WTC11 (cell line): ENCODE measurements around the gene RGL1. TPM values are rescaled to one million over a fixed set of nuclear protein-coding genes. Genes with fewer than 3 reads are reported as not detected.

ENCODE experiments used
- ATAC-seq: fragments of 200-7000 bp; cut with Tn5 transposase; 2 replicates; pipeline ENCODE4 v1.10.0; 2021; ENCODE audit warnings: mild to moderate bottlenecking, moderate library complexity
- CTCF ChIA-PET: fragments of 300-600 bp; sonication (Branson Sonifier 250); formaldehyde crosslinking; loops from one replicate; lab custom pipeline; 2021; ENCODE audit warnings: antibody characterized with exemption; lab: Charles Lee
- POLR2A ChIA-PET: fragments of 350-600 bp; sonication (Branson Sonifier 250); formaldehyde crosslinking; loops from one replicate; lab custom pipeline; 2021; ENCODE audit warnings: antibody characterized with exemption; lab: Charles Lee
- DNase-seq: peaks from one replicate; pipeline ENCODE4 v3.0.0; 2021; ENCODE audit warnings: low spot score
- H3K27ac Mint-ChIP-seq: 2 replicates; pipeline ENCODE4 v1.8.0; 2021; ENCODE audit warnings: mixed read lengths
- H3K27me3 Mint-ChIP-seq: 2 replicates; pipeline ENCODE4 v1.8.0; 2021; ENCODE audit warnings: low read depth, mild to moderate bottlenecking, moderate library complexity, mixed read lengths
- H3K36me3 Mint-ChIP-seq: 2 replicates; pipeline ENCODE4 v1.8.0; 2021; ENCODE audit warnings: mixed read lengths
- H3K4me1 Mint-ChIP-seq: 2 replicates; pipeline ENCODE4 v1.8.0; 2022; ENCODE audit warnings: mixed read lengths
- H3K4me3 Mint-ChIP-seq: 2 replicates; pipeline ENCODE4 v1.8.0; 2021; ENCODE audit warnings: mild to moderate bottlenecking, moderate library complexity, mixed read lengths
- H3K9me3 Mint-ChIP-seq: 2 replicates; pipeline ENCODE4 v1.8.0; 2021; ENCODE audit warnings: mixed read lengths
- ATF3 ChIP-seq: sonication (generic); formaldehyde crosslinking; conservative IDR thresholded peaks from 2 replicates; pipeline ENCODE4 v1.8.1; 2022; ENCODE audit warnings: mild to moderate bottlenecking, missing genetic modification reagents
- ATF6 ChIP-seq: sonication (generic); formaldehyde crosslinking; IDR thresholded peaks from 2 replicates; pipeline ENCODE4 v1.8.1; 2023; ENCODE audit warnings: mild to moderate bottlenecking, missing genetic modification reagents
- E2F4 ChIP-seq: sonication (generic); formaldehyde crosslinking; IDR thresholded peaks from 2 replicates; pipeline ENCODE4 v1.8.1; 2022; ENCODE audit warnings: low read depth, mild to moderate bottlenecking, moderate library complexity, missing genetic modification reagents, borderline replicate concordance
- E2F5 ChIP-seq: sonication (generic); formaldehyde crosslinking; IDR thresholded peaks from 2 replicates; pipeline ENCODE4 v1.8.1; 2022; ENCODE audit warnings: mild to moderate bottlenecking, moderate library complexity, missing genetic modification reagents
- ESRRA ChIP-seq: sonication (generic); formaldehyde crosslinking; IDR thresholded peaks from 2 replicates; pipeline ENCODE4 v1.8.1; 2022; ENCODE audit warnings: mild to moderate bottlenecking, missing genetic modification reagents, borderline replicate concordance
- HMGA2 ChIP-seq: fragments of 250-450 bp; sonication (Bioruptor Pico); IDR thresholded peaks from 2 replicates; pipeline ENCODE4 v1.4.0; 2021; ENCODE audit warnings: mild to moderate bottlenecking, moderate library complexity
- HMGXB4 ChIP-seq: sonication (generic); formaldehyde crosslinking; IDR thresholded peaks from 2 replicates; pipeline ENCODE4 v1.8.1; 2023; ENCODE audit warnings: mild to moderate bottlenecking, moderate library complexity, missing genetic modification reagents
- IRF2 ChIP-seq: sonication (generic); formaldehyde crosslinking; IDR thresholded peaks from 2 replicates; pipeline ENCODE4 v1.8.0; 2022; ENCODE audit warnings: low read depth, missing genetic modification reagents, borderline replicate concordance
- MAX ChIP-seq: sonication (generic); formaldehyde crosslinking; IDR thresholded peaks from 2 replicates; pipeline ENCODE4 v1.8.0; 2022; ENCODE audit warnings: mild to moderate bottlenecking, missing genetic modification reagents
- MXD4 ChIP-seq: fragments of 250-450 bp; sonication (Bioruptor Pico); IDR thresholded peaks from 2 replicates; pipeline ENCODE4 v1.8.0; 2021; ENCODE audit warnings: mild to moderate bottlenecking, moderate library complexity, borderline replicate concordance
- NFYB ChIP-seq: sonication (generic); formaldehyde crosslinking; conservative IDR thresholded peaks from 2 replicates; pipeline ENCODE4 v1.8.0; 2022; ENCODE audit warnings: low read depth, missing genetic modification reagents
- PREB ChIP-seq: sonication (generic); formaldehyde crosslinking; IDR thresholded peaks from 2 replicates; pipeline ENCODE4 v1.8.1; 2022; ENCODE audit warnings: mild to moderate bottlenecking, missing genetic modification reagents, moderate library complexity, borderline replicate concordance
- PRRX2 ChIP-seq: fragments of 250-450 bp; sonication (Bioruptor Pico); IDR thresholded peaks from 2 replicates; pipeline ENCODE4 v1.8.0; 2021; ENCODE audit warnings: mild to moderate bottlenecking
- TEAD1 ChIP-seq: sonication (generic); formaldehyde crosslinking; IDR thresholded peaks from 2 replicates; pipeline ENCODE4 v1.8.0; 2022; ENCODE audit warnings: mild to moderate bottlenecking, missing genetic modification reagents
- USF2 ChIP-seq: sonication (generic); formaldehyde crosslinking; IDR thresholded peaks from 2 replicates; pipeline ENCODE4 v1.8.1; 2023; ENCODE audit warnings: mild to moderate bottlenecking, missing genetic modification reagents, moderate library complexity
- ZBTB43 ChIP-seq: sonication (generic); formaldehyde crosslinking; IDR thresholded peaks from 2 replicates; pipeline ENCODE4 v1.8.1; 2023; ENCODE audit warnings: mild to moderate bottlenecking, missing genetic modification reagents
- ZNF121 ChIP-seq: sonication (generic); formaldehyde crosslinking; IDR thresholded peaks from 2 replicates; pipeline ENCODE4 v1.8.0; 2023; ENCODE audit warnings: missing genetic modification reagents
- ZNF219 ChIP-seq: sonication (generic); formaldehyde crosslinking; IDR thresholded peaks from 2 replicates; pipeline ENCODE4 v1.8.0; 2023; ENCODE audit warnings: missing genetic modification reagents, mild to moderate bottlenecking, borderline replicate concordance
- ZNF232 ChIP-seq: sonication (generic); formaldehyde crosslinking; IDR thresholded peaks from 2 replicates; pipeline ENCODE4 v1.8.0; 2022; ENCODE audit warnings: mild to moderate bottlenecking, missing genetic modification reagents
- ZNF416 ChIP-seq: fragments of 250-450 bp; sonication (Bioruptor Pico); IDR thresholded peaks from 2 replicates; pipeline ENCODE4 v1.9.0; 2021; ENCODE audit warnings: mild to moderate bottlenecking, inconsistent platforms
- total RNA-seq: library from RNA; stranded (reverse); gene quantifications from 3 replicates; pipeline ENCODE4 v1.2.3, GENCODE V29; 2021

The RGL1 gene
- total RNA-seq, 1 experiment from 2014 or later, result 1.5 TPM

- Mint-ChIP-seq H3K36me3 (peaks cover 13% of the 10 kb centered on the region), H3K4me1 (peaks cover 5% of the 10 kb centered on the region), H3K9me3 (peaks cover 24% of the 10 kb centered on the region), H3K4me3 (no peak overlapping the region), H3K27ac (no peak overlapping the region), H3K27me3 (peaks cover 3% of the 10 kb centered on the region; the same call in 1 of the 2 replicates)
- no peak for DNase-seq
- TF ChIP-seq TEAD1 (CRISPR knock-in tag), result no peak
- ATAC-seq, result no peak
- CTCF ChIA-PET, result no interaction called here
- POLR2A ChIA-PET, result no interaction called here
These were observed 48.6 kb upstream of the RGL1 start for GRCh38 chr1:183756326-183756725.

GRCh38 chr1:183757061-183757460, 47.9 kb upstream of the RGL1 start:
- Mint-ChIP-seq H3K36me3 (peaks cover 8% of the 10 kb centered on the region), H3K9me3 (peaks cover 23% of the 10 kb centered on the region), H3K4me3 (no peak overlapping the region), H3K27ac (no peak overlapping the region), H3K27me3 (peaks cover 3% of the 10 kb centered on the region; the same call in 1 of the 2 replicates), H3K4me1 (peaks cover 5% of the 10 kb centered on the region)
- DNase-seq (no peak), ATAC-seq (no peak)
- POLR2A ChIA-PET, result no interaction called here
- TF ChIP-seq E2F4 (CRISPR knock-in tag), result no peak
- no peak for TF ChIP-seq ATF3
- TF ChIP-seq ATF6 (CRISPR knock-in tag), result no peak
- no peak for TF ChIP-seq HMGA2 (CRISPR knock-in tag)
- TF ChIP-seq MXD4 (CRISPR knock-in tag), result no peak
- no peak for TF ChIP-seq IRF2 (CRISPR knock-in tag)
- TF ChIP-seq PREB (CRISPR knock-in tag), result no peak
- TF ChIP-seq ZNF416, result no peak
- no peak for TF ChIP-seq PRRX2 (CRISPR knock-in tag)
- CTCF ChIA-PET, result no interaction called here

GRCh38 chr1:183758913-183759312, 46.0 kb upstream of the RGL1 start:
- ATAC-seq (no peak), DNase-seq (no peak)
- Mint-ChIP-seq H3K27ac (no peak overlapping the region), H3K27me3 (no peaks in the 10 kb centered on the region), H3K36me3 (peaks cover 10% of the 10 kb centered on the region; the same call in 1 of the 2 replicates), H3K9me3 (peaks cover 21% of the 10 kb centered on the region), H3K4me1 (peaks cover 5% of the 10 kb centered on the region), H3K4me3 (no peak overlapping the region)
- TF ChIP-seq MAX (CRISPR knock-in tag) (no peak), ZNF232 (CRISPR knock-in tag) (no peak), E2F5 (no peak), ATF3 (no peak)
- ChIA-PET CTCF (no interaction called here), POLR2A (no interaction called here)

- Mint-ChIP-seq H3K36me3 (peaks cover 14% of the 10 kb centered on the region), H3K27me3 (no peaks in the 10 kb centered on the region), H3K27ac (no peak overlapping the region), H3K9me3 (peaks cover 37% of the 10 kb centered on the region), H3K4me1 (peaks cover 5% of the 10 kb centered on the region), H3K4me3 (no peak overlapping the region)
- ChIA-PET POLR2A (no interaction called here), CTCF (no interaction called here)
- DNase-seq, result no peak
- ATAC-seq, result no peak
- TF ChIP-seq ZNF121 (CRISPR knock-in tag) (no peak), HMGXB4 (CRISPR knock-in tag) (no peak), ZNF219 (CRISPR knock-in tag) (no peak), ZBTB43 (CRISPR knock-in tag) (no peak), USF2 (no peak), NFYB (CRISPR knock-in tag) (no peak), ESRRA (CRISPR knock-in tag) (no peak)
These were observed 44.3 kb upstream of the RGL1 start for GRCh38 chr1:183760661-183761060.
